Loucy (cell line): Measurements from ENCODE around the gene PDGFRB.

Experiments used
- H2AFZ ChIP-seq: fragments of 200-600 bp; sonication (generic); 2 replicates; pipeline ENCODE4 v1.6.0; 2016; ENCODE audit warnings: antibody characterized with exemption, mild to moderate bottlenecking, low read length, moderate library complexity
- H3F3A ChIP-seq: fragments of 200-600 bp; 2 replicates; pipeline ENCODE4 v1.6.0; 2016; ENCODE audit warnings: antibody characterized with exemption, low read depth, mild to moderate bottlenecking
- H3K27me3 ChIP-seq: fragments of 200-600 bp; sonication (generic); 2 replicates; pipeline ENCODE4 v1.6.1; 2014; ENCODE audit warnings: low read length, mild to moderate bottlenecking; ENCODE audit not compliant: insufficient read depth, poor library complexity, severe bottlenecking
- H3K36me3 ChIP-seq: fragments of 200-600 bp; sonication (generic); 2 replicates; pipeline ENCODE4 v1.6.1; 2016; ENCODE audit warnings: low read length; ENCODE audit not compliant: insufficient read depth
- H3K4me1 ChIP-seq: fragments of 200-600 bp; sonication (generic); 2 replicates; pipeline ENCODE4 v1.5.1; 2014; ENCODE audit warnings: low read length, mild to moderate bottlenecking; ENCODE audit not compliant: insufficient read depth, poor library complexity, severe bottlenecking
- H3K4me2 ChIP-seq: fragments of 200-600 bp; sonication (generic); 2 replicates; pipeline ENCODE4 v1.6.0; 2014; ENCODE audit warnings: antibody characterized with exemption, low read length, low read depth, mild to moderate bottlenecking; ENCODE audit not compliant: poor library complexity, severe bottlenecking
- H3K4me3 ChIP-seq: fragments of 200-600 bp; sonication (generic); 2 replicates; pipeline ENCODE4 v1.5.1; 2014; ENCODE audit warnings: low read length, mild to moderate bottlenecking, mixed read lengths; ENCODE audit not compliant: poor library complexity, severe bottlenecking
- H3K79me2 ChIP-seq: fragments of 200-600 bp; sonication (generic); 2 replicates; pipeline ENCODE4 v1.6.1; 2014; ENCODE audit warnings: low read length; ENCODE audit not compliant: insufficient read depth
- H3K9ac ChIP-seq: fragments of 200-600 bp; sonication (generic); 2 replicates; pipeline ENCODE4 v1.6.0; 2014; ENCODE audit warnings: mild to moderate bottlenecking, low read depth, low read length, moderate library complexity; ENCODE audit not compliant: poor library complexity, severe bottlenecking
- H3K9me2 ChIP-seq: fragments of 200-600 bp; sonication (generic); replicated peaks from 2 replicates; pipeline ENCODE4 v1.6.1; 2016; ENCODE audit warnings: low read depth, low read length, mixed read lengths
- H3K9me3 ChIP-seq: fragments of 200-600 bp; sonication (generic); 2 replicates; pipeline ENCODE4 v1.6.1; 2014; ENCODE audit warnings: mild to moderate bottlenecking, antibody characterized with exemption, low read length, low read depth; ENCODE audit not compliant: insufficient read depth
- H4K20me1 ChIP-seq: fragments of 200-600 bp; sonication (generic); 2 replicates; pipeline ENCODE4 v1.6.0; 2014; ENCODE audit warnings: antibody characterized with exemption, low read length, mild to moderate bottlenecking; ENCODE audit not compliant: insufficient read depth, poor library complexity, severe bottlenecking
- EZH2phosphoT487 ChIP-seq: fragments of 200-600 bp; IDR thresholded peaks from 2 replicates; pipeline ENCODE4 v1.6.1; 2018; ENCODE audit warnings: antibody characterized with exemption, mild to moderate bottlenecking, moderate library complexity, borderline replicate concordance
- TF ChIP-seq, protein P1 (sequence below): fragments of 200-600 bp; sonication (generic); conservative IDR thresholded peaks from 2 replicates; pipeline ENCODE4 v1.5.1; 2014; ENCODE audit warnings: mild to moderate bottlenecking, antibody characterized with exemption, low read length

PDGFRB gene

DNA sequence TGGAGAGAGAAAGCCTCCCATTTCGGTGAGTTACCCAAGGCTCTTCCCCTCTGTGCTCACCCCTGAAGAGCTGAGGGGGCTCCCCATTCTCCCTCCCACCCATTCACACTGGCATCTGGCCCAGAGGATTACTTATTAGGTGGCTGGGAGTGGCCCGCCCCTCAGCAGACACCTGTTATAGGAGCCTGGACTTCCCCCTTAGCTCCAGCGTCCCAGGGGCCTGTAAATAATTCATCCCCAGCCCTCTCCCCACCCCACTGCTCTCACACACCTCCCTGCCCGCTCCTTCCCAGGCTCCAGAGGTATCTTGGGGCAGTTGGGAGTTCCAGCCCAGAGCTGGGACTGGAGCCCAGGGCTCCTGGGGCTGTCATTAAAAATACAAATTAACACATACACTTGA lies 22.6 kb upstream of the PDGFRB start:
- H3K4me1 ChIP-seq: no peaks in the 10 kb centered on the region
- H3K9me3 ChIP-seq: no peaks in the 10 kb centered on the region
- no peaks in the 10 kb centered on the region for H3K36me3 ChIP-seq
- no peaks in the 10 kb centered on the region for H3K79me2 ChIP-seq
- no peaks in the 10 kb centered on the region for H3K9me2 ChIP-seq
- no peak overlapping the region for H2AFZ ChIP-seq
- no peak for TF ChIP-seq EZH2phosphoT487
- TF ChIP-seq, protein P1, sequence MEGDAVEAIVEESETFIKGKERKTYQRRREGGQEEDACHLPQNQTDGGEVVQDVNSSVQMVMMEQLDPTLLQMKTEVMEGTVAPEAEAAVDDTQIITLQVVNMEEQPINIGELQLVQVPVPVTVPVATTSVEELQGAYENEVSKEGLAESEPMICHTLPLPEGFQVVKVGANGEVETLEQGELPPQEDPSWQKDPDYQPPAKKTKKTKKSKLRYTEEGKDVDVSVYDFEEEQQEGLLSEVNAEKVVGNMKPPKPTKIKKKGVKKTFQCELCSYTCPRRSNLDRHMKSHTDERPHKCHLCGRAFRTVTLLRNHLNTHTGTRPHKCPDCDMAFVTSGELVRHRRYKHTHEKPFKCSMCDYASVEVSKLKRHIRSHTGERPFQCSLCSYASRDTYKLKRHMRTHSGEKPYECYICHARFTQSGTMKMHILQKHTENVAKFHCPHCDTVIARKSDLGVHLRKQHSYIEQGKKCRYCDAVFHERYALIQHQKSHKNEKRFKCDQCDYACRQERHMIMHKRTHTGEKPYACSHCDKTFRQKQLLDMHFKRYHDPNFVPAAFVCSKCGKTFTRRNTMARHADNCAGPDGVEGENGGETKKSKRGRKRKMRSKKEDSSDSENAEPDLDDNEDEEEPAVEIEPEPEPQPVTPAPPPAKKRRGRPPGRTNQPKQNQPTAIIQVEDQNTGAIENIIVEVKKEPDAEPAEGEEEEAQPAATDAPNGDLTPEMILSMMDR: no peak
- no peaks in the 10 kb centered on the region for H4K20me1 ChIP-seq
- H3K9ac ChIP-seq: no peak overlapping the region
- no peak overlapping the region for H3K4me2 ChIP-seq
- H3K4me3 ChIP-seq: no peak overlapping the region
- H3F3A ChIP-seq: no peaks in the 10 kb centered on the region
- H3K27me3 ChIP-seq: no peaks in the 10 kb centered on the region

DNA sequence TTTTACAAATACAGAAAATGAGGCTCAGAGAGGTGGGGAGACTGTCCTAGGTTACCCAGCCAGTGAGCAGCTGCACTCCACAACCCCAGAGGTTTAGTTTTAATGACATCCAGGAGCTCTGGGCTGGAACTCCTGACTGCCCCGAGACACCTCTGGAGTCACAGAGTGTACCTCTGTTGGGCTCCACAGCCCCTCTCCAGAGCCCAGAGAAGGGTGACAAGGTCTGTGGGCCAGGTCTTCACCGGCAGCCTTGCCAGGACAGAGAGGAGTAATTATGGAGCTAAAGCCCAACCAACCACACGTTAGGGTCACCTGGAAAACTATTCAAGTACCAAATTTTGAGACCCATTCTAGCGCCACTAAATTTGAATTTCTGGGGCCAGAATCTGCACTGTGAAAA lies 22.1 kb upstream of the PDGFRB start:
- no peaks in the 10 kb centered on the region for H3K27me3 ChIP-seq
- H3K9me3 ChIP-seq: no peaks in the 10 kb centered on the region
- no peak overlapping the region for H3K4me3 ChIP-seq
- no peak overlapping the region for H3K9ac ChIP-seq
- no peaks in the 10 kb centered on the region for H4K20me1 ChIP-seq
- no peaks in the 10 kb centered on the region for H3K9me2 ChIP-seq
- H3K4me2 ChIP-seq: no peak overlapping the region
- H3K36me3 ChIP-seq: no peaks in the 10 kb centered on the region
- H2AFZ ChIP-seq: no peak overlapping the region
- H3K4me1 ChIP-seq: no peaks in the 10 kb centered on the region
- H3F3A ChIP-seq: no peaks in the 10 kb centered on the region
- no peaks in the 10 kb centered on the region for H3K79me2 ChIP-seq
- TF ChIP-seq, protein P1: no peak
- TF ChIP-seq EZH2phosphoT487: no peak

DNA sequence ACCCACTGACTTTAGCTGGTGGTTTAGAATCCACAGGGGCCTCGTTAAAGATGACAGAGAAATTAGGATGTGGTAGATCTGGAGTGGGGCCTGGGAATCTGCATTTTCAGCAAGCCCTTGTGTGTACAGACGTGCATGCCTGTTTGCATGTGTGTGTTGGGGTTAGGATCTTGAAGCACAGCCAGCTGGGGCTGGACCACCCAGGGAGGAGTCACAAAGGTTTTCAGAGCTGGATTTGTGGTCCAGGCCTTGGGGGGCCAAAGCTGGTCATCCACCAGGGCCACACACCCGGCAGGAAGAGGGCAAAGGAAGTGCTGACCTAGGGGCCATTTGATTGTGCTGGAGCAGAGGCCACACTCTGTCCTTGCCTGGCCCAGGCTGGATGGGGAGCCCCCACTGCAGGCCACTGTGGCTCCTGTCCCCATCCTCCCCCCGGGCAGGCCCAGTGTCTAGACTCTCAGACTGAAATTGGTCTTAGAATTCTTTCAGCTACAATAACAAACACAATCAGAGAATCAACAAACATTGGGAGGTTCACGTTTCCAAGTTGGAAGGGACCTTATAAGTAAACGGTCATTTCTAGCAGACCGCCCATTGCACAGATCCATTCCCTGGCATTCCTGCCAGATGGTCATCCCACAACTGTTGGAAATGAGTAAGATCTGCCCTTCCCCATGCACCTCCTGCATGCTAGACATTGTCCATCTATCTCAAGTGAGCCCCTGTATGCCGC lies 21.3 kb upstream of the PDGFRB start:
- Histone ChIP-seq H4K20me1 (no peaks in the 10 kb centered on the region), H2AFZ (no peak overlapping the region), H3F3A (no peaks in the 10 kb centered on the region), H3K9me3 (no peaks in the 10 kb centered on the region), H3K36me3 (no peaks in the 10 kb centered on the region), H3K27me3 (no peaks in the 10 kb centered on the region), H3K4me2 (no peak overlapping the region), H3K79me2 (no peaks in the 10 kb centered on the region), H3K4me1 (no peaks in the 10 kb centered on the region), H3K9me2 (no peaks in the 10 kb centered on the region), H3K4me3 (no peak overlapping the region), H3K9ac (no peak overlapping the region)
- TF ChIP-seq, protein P1: no peak
- TF ChIP-seq EZH2phosphoT487: no peak
